Uterus (tissue), 2 donors: ENCODE measurements around the gene NEUROD1.

Experiments
- CTCF ChIP-seq, 4 experiments: fragments of 200-600 bp in 2 of 4; fragments of 450-650 bp in 2 of 4; sonication (generic) in 2 of 4; IDR thresholded peaks; one replicate each; pipeline ENCODE4 v1.5.1; 2016 to 2019; ENCODE audit warnings: antibody characterized with exemption in 4 of 4, mild to moderate bottlenecking in 2 of 4, moderate library complexity in 1 of 4
- POLR2A ChIP-seq, 2 donors: fragments of 450-650 bp; IDR thresholded peaks; one replicate each; pipeline ENCODE4 v1.6.1; 2016; ENCODE audit warnings: antibody characterized with exemption in 2 of 2, mild to moderate bottlenecking in 1 of 2, moderate library complexity in 1 of 2

- TF ChIP-seq CTCF (IDR thresholded peaks at IDR 0.05) (no peak), POLR2A (IDR thresholded peaks at IDR 0.05) (no peak)
Measured at GRCh38 chr2:181723731-181724130, 43.4 kb upstream of the NEUROD1 start.
